ENCODE measurements around the gene RCOR3.

- TF ChIP-seq CHD7 (IDR thresholded peaks at IDR 0.05; ENCODE audit: insufficient replicate concordance, low read length) = no peak
- TF ChIP-seq CTCF (IDR thresholded peaks at IDR 0.05; ENCODE audit: control extremely low read depth in 1 of 3, insufficient read depth in 1 of 3, low read depth in 1 of 3, low read length in 3 of 3) = no peak
- no peak for TF ChIP-seq E2F6 (IDR thresholded peaks at IDR 0.05)
- no peak for TF ChIP-seq CREB1 (IDR thresholded peaks at IDR 0.05)
- no peak for TF ChIP-seq HDAC6 (IDR thresholded peaks at IDR 0.05; ENCODE audit: low read depth, low read length)
- TF ChIP-seq POLR2A (IDR thresholded peaks at IDR 0.05; ENCODE audit: control extremely low read depth in 1 of 2, low read depth in 2 of 2, low read length in 2 of 2) = no peak
- no peak for TF ChIP-seq EP300 (IDR thresholded peaks at IDR 0.05; ENCODE audit: borderline replicate concordance in 1 of 2, low read depth in 2 of 2, low read length in 2 of 2)
- TF ChIP-seq SIN3A (conservative IDR thresholded peaks at IDR 0.05 in 1 of 2, IDR thresholded peaks at IDR 0.05 in 1 of 2; ENCODE audit: low read depth in 1 of 2, low read length in 2 of 2) = no peak
- TF ChIP-seq PHF8 (conservative IDR thresholded peaks at IDR 0.05; ENCODE audit: low read depth, low read length) = no peak
- TF ChIP-seq YY1 (IDR thresholded peaks at IDR 0.05; ENCODE audit: low read depth, low read length) = no peak
- no peak for TF ChIP-seq SP1 (IDR thresholded peaks at IDR 0.05; ENCODE audit: low read depth, low read length)
- TF ChIP-seq GTF2F1 (IDR thresholded peaks at IDR 0.05; ENCODE audit: borderline replicate concordance, low read depth, low read length) = no peak
- no peak for TF ChIP-seq CHD2 (IDR thresholded peaks at IDR 0.05; ENCODE audit: low read length)
These were observed 49.1 kb upstream of the RCOR3 start for GRCh38 chr1:211210052-211210451.
